Measurements from ENCODE around the gene RASSF8. TPM values are rescaled to one million over a fixed set of nuclear protein-coding genes. Genes with fewer than 3 reads are reported as not detected.

The RASSF8 gene
- total and polyA plus RNA-seq, 2 experiments from 2014 or later, result 11.5 to 30.6 TPM

- DNase-seq (ENCODE audit: low spot score) (no peak), ATAC-seq (no peak)
- H3K4me2 ChIP-seq, result no peak overlapping the region
- no peak overlapping the region for H3K27ac ChIP-seq (ENCODE audit: low read depth)
- H3F3A ChIP-seq (replicated peaks; ENCODE audit: low read depth), result no peaks in the 10 kb centered on the region
- no peaks in the 10 kb centered on the region for H3K9me2 ChIP-seq (ENCODE audit: insufficient read depth)
- Mint-ChIP-seq H3K9me3 (no peaks in the 10 kb centered on the region), H3K27ac (no peak overlapping the region), H3K4me3 (no peak overlapping the region), H3K36me3 (ENCODE audit: low read depth) (no peaks in the 10 kb centered on the region), H3K4me1 (peaks cover 40% of the 10 kb centered on the region), H3K27me3 (ENCODE audit: insufficient read depth, low read depth, poor library complexity) (peaks cover 4% of the 10 kb centered on the region)
- peaks cover 34% of the 10 kb centered on the region for H3K4me1 ChIP-seq (ENCODE audit: insufficient read depth)
- no peaks in the 10 kb centered on the region for H3K27me3 ChIP-seq (ENCODE audit: insufficient read depth)
- H4K20me1 ChIP-seq (replicated peaks; ENCODE audit: insufficient read depth), result peaks cover 5% of the 10 kb centered on the region; the same call in 1 of the 2 replicates
- no peak overlapping the region for H3K4me3 ChIP-seq
- no peak overlapping the region for H2AFZ ChIP-seq
- TF ChIP-seq, protein P1, sequence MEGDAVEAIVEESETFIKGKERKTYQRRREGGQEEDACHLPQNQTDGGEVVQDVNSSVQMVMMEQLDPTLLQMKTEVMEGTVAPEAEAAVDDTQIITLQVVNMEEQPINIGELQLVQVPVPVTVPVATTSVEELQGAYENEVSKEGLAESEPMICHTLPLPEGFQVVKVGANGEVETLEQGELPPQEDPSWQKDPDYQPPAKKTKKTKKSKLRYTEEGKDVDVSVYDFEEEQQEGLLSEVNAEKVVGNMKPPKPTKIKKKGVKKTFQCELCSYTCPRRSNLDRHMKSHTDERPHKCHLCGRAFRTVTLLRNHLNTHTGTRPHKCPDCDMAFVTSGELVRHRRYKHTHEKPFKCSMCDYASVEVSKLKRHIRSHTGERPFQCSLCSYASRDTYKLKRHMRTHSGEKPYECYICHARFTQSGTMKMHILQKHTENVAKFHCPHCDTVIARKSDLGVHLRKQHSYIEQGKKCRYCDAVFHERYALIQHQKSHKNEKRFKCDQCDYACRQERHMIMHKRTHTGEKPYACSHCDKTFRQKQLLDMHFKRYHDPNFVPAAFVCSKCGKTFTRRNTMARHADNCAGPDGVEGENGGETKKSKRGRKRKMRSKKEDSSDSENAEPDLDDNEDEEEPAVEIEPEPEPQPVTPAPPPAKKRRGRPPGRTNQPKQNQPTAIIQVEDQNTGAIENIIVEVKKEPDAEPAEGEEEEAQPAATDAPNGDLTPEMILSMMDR (conservative IDR thresholded peaks at IDR 0.05; ENCODE audit: low read depth in 2 of 2), result no peak
- TF ChIP-seq EZH2 (IDR thresholded peaks at IDR 0.05; ENCODE audit: low read depth, unreplicated experiment) (no peak), CREB1 (CRISPR knock-in tag; IDR thresholded peaks at IDR 0.05; ENCODE audit: low read depth) (no peak), ZNF331 (CRISPR knock-in tag; IDR thresholded peaks at IDR 0.05; ENCODE audit: low read depth) (no peak), STAT1 (IDR thresholded peaks at IDR 0.05; ENCODE audit: unreplicated experiment) (no peak), ZNF114 (CRISPR knock-in tag; IDR thresholded peaks at IDR 0.05) (no peak), NANOG (IDR thresholded peaks at IDR 0.05; ENCODE audit: borderline replicate concordance) (no peak), POLR2AphosphoS5 (IDR thresholded peaks at IDR 0.05; ENCODE audit: low read depth) (no peak), ETS1 (IDR thresholded peaks at IDR 0.05) (no peak), EZH2phosphoT487 (IDR thresholded peaks at IDR 0.05; ENCODE audit: unreplicated experiment) (no peak), JUNB (IDR thresholded peaks at IDR 0.05; ENCODE audit: unreplicated experiment) (no peak)
- TF ChIP-seq, protein P2, sequence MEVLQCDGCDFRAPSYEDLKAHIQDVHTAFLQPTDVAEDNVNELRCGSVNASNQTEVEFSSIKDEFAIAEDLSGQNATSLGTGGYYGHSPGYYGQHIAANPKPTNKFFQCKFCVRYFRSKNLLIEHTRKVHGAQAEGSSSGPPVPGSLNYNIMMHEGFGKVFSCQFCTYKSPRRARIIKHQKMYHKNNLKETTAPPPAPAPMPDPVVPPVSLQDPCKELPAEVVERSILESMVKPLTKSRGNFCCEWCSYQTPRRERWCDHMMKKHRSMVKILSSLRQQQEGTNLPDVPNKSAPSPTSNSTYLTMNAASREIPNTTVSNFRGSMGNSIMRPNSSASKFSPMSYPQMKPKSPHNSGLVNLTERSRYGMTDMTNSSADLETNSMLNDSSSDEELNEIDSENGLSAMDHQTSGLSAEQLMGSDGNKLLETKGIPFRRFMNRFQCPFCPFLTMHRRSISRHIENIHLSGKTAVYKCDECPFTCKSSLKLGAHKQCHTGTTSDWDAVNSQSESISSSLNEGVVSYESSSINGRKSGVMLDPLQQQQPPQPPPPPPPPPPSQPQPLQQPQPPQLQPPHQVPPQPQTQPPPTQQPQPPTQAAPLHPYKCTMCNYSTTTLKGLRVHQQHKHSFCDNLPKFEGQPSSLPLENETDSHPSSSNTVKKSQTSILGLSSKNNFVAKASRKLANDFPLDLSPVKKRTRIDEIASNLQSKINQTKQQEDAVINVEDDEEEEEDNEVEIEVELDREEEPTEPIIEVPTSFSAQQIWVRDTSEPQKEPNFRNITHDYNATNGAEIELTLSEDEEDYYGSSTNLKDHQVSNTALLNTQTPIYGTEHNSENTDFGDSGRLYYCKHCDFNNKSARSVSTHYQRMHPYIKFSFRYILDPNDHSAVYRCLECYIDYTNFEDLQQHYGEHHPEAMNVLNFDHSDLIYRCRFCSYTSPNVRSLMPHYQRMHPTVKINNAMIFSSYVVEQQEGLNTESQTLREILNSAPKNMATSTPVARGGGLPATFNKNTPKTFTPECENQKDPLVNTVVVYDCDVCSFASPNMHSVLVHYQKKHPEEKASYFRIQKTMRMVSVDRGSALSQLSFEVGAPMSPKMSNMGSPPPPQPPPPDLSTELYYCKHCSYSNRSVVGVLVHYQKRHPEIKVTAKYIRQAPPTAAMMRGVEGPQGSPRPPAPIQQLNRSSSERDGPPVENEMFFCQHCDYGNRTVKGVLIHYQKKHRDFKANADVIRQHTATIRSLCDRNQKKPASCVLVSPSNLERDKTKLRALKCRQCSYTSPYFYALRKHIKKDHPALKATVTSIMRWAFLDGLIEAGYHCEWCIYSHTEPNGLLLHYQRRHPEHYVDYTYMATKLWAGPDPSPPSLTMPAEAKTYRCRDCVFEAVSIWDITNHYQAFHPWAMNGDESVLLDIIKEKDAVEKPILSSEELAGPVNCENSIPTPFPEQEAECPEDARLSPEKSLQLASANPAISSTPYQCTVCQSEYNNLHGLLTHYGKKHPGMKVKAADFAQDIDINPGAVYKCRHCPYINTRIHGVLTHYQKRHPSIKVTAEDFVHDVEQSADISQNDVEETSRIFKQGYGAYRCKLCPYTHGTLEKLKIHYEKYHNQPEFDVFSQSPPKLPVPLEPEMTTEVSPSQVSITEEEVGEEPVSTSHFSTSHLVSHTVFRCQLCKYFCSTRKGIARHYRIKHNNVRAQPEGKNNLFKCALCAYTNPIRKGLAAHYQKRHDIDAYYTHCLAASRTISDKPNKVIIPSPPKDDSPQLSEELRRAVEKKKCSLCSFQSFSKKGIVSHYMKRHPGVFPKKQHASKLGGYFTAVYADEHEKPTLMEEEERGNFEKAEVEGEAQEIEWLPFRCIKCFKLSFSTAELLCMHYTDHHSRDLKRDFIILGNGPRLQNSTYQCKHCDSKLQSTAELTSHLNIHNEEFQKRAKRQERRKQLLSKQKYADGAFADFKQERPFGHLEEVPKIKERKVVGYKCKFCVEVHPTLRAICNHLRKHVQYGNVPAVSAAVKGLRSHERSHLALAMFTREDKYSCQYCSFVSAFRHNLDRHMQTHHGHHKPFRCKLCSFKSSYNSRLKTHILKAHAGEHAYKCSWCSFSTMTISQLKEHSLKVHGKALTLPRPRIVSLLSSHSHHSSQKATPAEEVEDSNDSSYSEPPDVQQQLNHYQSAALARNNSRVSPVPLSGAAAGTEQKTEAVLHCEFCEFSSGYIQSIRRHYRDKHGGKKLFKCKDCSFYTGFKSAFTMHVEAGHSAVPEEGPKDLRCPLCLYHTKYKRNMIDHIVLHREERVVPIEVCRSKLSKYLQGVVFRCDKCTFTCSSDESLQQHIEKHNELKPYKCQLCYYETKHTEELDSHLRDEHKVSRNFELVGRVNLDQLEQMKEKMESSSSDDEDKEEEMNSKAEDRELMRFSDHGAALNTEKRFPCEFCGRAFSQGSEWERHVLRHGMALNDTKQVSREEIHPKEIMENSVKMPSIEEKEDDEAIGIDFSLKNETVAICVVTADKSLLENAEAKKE (CRISPR knock-in tag; IDR thresholded peaks at IDR 0.05), result no peak
- TF ChIP-seq, protein P3, sequence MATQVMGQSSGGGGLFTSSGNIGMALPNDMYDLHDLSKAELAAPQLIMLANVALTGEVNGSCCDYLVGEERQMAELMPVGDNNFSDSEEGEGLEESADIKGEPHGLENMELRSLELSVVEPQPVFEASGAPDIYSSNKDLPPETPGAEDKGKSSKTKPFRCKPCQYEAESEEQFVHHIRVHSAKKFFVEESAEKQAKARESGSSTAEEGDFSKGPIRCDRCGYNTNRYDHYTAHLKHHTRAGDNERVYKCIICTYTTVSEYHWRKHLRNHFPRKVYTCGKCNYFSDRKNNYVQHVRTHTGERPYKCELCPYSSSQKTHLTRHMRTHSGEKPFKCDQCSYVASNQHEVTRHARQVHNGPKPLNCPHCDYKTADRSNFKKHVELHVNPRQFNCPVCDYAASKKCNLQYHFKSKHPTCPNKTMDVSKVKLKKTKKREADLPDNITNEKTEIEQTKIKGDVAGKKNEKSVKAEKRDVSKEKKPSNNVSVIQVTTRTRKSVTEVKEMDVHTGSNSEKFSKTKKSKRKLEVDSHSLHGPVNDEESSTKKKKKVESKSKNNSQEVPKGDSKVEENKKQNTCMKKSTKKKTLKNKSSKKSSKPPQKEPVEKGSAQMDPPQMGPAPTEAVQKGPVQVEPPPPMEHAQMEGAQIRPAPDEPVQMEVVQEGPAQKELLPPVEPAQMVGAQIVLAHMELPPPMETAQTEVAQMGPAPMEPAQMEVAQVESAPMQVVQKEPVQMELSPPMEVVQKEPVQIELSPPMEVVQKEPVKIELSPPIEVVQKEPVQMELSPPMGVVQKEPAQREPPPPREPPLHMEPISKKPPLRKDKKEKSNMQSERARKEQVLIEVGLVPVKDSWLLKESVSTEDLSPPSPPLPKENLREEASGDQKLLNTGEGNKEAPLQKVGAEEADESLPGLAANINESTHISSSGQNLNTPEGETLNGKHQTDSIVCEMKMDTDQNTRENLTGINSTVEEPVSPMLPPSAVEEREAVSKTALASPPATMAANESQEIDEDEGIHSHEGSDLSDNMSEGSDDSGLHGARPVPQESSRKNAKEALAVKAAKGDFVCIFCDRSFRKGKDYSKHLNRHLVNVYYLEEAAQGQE (IDR thresholded peaks at IDR 0.05; ENCODE audit: unreplicated experiment), result no peak
- H3K36me3 ChIP-seq (ENCODE audit: insufficient read depth), result no peaks in the 10 kb centered on the region
- peaks cover 100% of the 10 kb centered on the region for H3K79me2 ChIP-seq (replicated peaks; ENCODE audit: insufficient read depth)
Observed at GRCh38 chr12:25981597-25981996, 23.1 kb downstream of the RASSF8 start.
